ENCODE measurements around the gene ZNF865.
A peak's percentile ranks its signal among the peaks of the same experiment; 100 is the strongest.

The ZNF865 gene

GRCh38 chr19:55621673-55622231, 16.3 kb downstream of the ZNF865 start:
- TF ChIP-seq CTCF (IDR thresholded peaks at IDR 0.05; ENCODE audit: control extremely low read depth, extremely low read depth, low read depth, missing control alignments): no peak
- ChIA-PET POLR2A (no interaction called here), CTCF (interaction anchor here (2.0 kb wide), 1 partner anchor 16 kb away, joined by 8 read pairs; the partner anchor contains the start of gene ZNF865)
- DNase-seq (ENCODE audit: extremely low spot score): no peak

- DNase-seq (ENCODE audit: extremely low spot score): no peak
- CTCF ChIA-PET: interaction anchor here (0.7 to 2.5 kb wide), 4 partner anchors 10 to 119 kb away, joined by 3 to 19 read pairs (median 6); partner anchors contain the start of gene ZNF865
- POLR2A ChIA-PET: no interaction called here
These were observed 17.0 kb downstream of the ZNF865 start for GRCh38 chr19:55622242-55622969.

GRCh38 chr19:55623130-55623529, 17.7 kb downstream of the ZNF865 start:
- ChIA-PET CTCF (interaction anchor here (0.7 to 4.6 kb wide), 7 partner anchors 10 to 119 kb away, joined by 3 to 26 read pairs (median 8); partner anchors contain the start of gene ZNF865), POLR2A (no interaction called here)
- DNase-seq (ENCODE audit: extremely low spot score): no peak
- no peak for TF ChIP-seq CTCF (IDR thresholded peaks at IDR 0.05; ENCODE audit: control extremely low read depth, extremely low read depth, low read depth, missing control alignments)

More at GRCh38 chr19:55622242-55622969, 17.0 kb downstream of the ZNF865 start:
- TF ChIP-seq CTCF (IDR thresholded peaks at IDR 0.05; ENCODE audit: control extremely low read depth, extremely low read depth, low read depth, missing control alignments): no peak

GRCh38 chr19:55623561-55623960, 18.1 kb downstream of the ZNF865 start:
- no peak for TF ChIP-seq CTCF (IDR thresholded peaks at IDR 0.05; ENCODE audit: control extremely low read depth, extremely low read depth, low read depth, missing control alignments)
- ChIA-PET CTCF (interaction anchor here (1.2 to 4.6 kb wide), 6 partner anchors 9 to 107 kb away, joined by 3 to 26 read pairs (median 12); partner anchors contain the start of gene ZNF865), POLR2A (no interaction called here)
- no peak for DNase-seq (ENCODE audit: extremely low spot score)

GRCh38 chr19:55624109-55625003, 18.9 kb downstream of the ZNF865 start, which contains the start of gene ZNF784:
ZNF784 (minus strand) TSS chr19:55624566; CDS start chr19:55624561, 5 bp downstream.
- no peak for TF ChIP-seq CTCF (IDR thresholded peaks at IDR 0.05; ENCODE audit: control extremely low read depth, extremely low read depth, low read depth, missing control alignments)
- POLR2A ChIA-PET: interaction anchor here (0.5 to 1.0 kb wide), 8 partner anchors 8 to 1753 kb away, joined by 3 to 10 read pairs (median 4); partner anchors contain the start of gene U2AF2
- CTCF ChIA-PET: interaction anchor here (0.9 to 4.6 kb wide), 10 partner anchors 8 to 120 kb away, joined by 3 to 26 read pairs (median 4); partner anchors contain the start of gene ZNF865
- peak; percentile 94 for DNase-seq (ENCODE audit: extremely low spot score)

- ChIA-PET POLR2A (interaction anchor here (0.5 to 1.0 kb wide), 4 partner anchors 8 to 1754 kb away, joined by 4 to 10 read pairs (median 6); partner anchors contain the start of gene U2AF2), CTCF (interaction anchor here (0.9 to 4.6 kb wide), 9 partner anchors 8 to 121 kb away, joined by 3 to 26 read pairs (median 5); partner anchors contain the start of gene ZNF865)
- no peak for DNase-seq (ENCODE audit: extremely low spot score)
- no peak for TF ChIP-seq CTCF (IDR thresholded peaks at IDR 0.05; ENCODE audit: control extremely low read depth, extremely low read depth, low read depth, missing control alignments)
These were observed 19.5 kb downstream of the ZNF865 start for GRCh38 chr19:55625004-55625326.
